ENCODE measurements around the gene SULF2. TPM values are rescaled to one million over a fixed set of nuclear protein-coding genes. Genes with fewer than 3 reads are reported as not detected.

Gene SULF2
- total and polyA plus RNA-seq, 2 experiments from 2014 or later: 49.0 to 66.6 TPM

- Histone ChIP-seq H3K27me3 (no peaks in the 10 kb centered on the region), H3K4me1 (ENCODE audit: insufficient read depth) (no peaks in the 10 kb centered on the region), H3K9me2 (replicated peaks; ENCODE audit: insufficient read depth) (no peaks in the 10 kb centered on the region), H3K4me2 (no peak overlapping the region), H3K79me2 (no peaks in the 10 kb centered on the region), H2AFZ (no peak overlapping the region), H4K20me1 (ENCODE audit: insufficient read depth, poor library complexity, severe bottlenecking) (no peaks in the 10 kb centered on the region), H3K36me3 (replicated peaks; ENCODE audit: insufficient read depth, low read depth) (no peaks in the 10 kb centered on the region), H3K27ac (no peak overlapping the region), H3K9me3 (ENCODE audit: low read depth) (no peaks in the 10 kb centered on the region), H3K4me3 (no peak overlapping the region)
- DNase-seq (ENCODE audit: low spot score): no peak
- WGBS (ENCODE audit: low lambda C conversion rate, missing lambda C conversion rate): 69% methylated on average over 22 of the region's 22 CpGs
- TF ChIP-seq EZH2 (IDR thresholded peaks at IDR 0.05; ENCODE audit: borderline replicate concordance) (no peak), EZH2phosphoT487 (IDR thresholded peaks at IDR 0.05; ENCODE audit: low read depth, severe bottlenecking, unreplicated experiment) (no peak), CTCF (IDR thresholded peaks at IDR 0.05; ENCODE audit: poor library complexity) (no peak)
Measured at GRCh38 chr20:47741669-47742608, 43.3 kb downstream of the SULF2 start.

GRCh38 chr20:47740862-47741184, 44.5 kb downstream of the SULF2 start:
- TF ChIP-seq CTCF (IDR thresholded peaks at IDR 0.05; ENCODE audit: poor library complexity) (no peak), EZH2phosphoT487 (IDR thresholded peaks at IDR 0.05; ENCODE audit: low read depth, severe bottlenecking, unreplicated experiment) (no peak), EZH2 (IDR thresholded peaks at IDR 0.05; ENCODE audit: borderline replicate concordance) (no peak)
- Histone ChIP-seq H3K4me1 (ENCODE audit: insufficient read depth) (no peaks in the 10 kb centered on the region), H3K9me3 (ENCODE audit: low read depth) (no peaks in the 10 kb centered on the region), H3K4me2 (no peak overlapping the region), H4K20me1 (ENCODE audit: insufficient read depth, poor library complexity, severe bottlenecking) (no peaks in the 10 kb centered on the region), H3K27ac (no peak overlapping the region), H3K36me3 (replicated peaks; ENCODE audit: insufficient read depth, low read depth) (no peaks in the 10 kb centered on the region), H3K27me3 (no peaks in the 10 kb centered on the region), H3K4me3 (no peak overlapping the region), H2AFZ (no peak overlapping the region), H3K9me2 (replicated peaks; ENCODE audit: insufficient read depth) (no peaks in the 10 kb centered on the region), H3K79me2 (no peaks in the 10 kb centered on the region)
- WGBS (ENCODE audit: low lambda C conversion rate, missing lambda C conversion rate): 77% methylated on average over 10 of the region's 11 CpGs
- DNase-seq (ENCODE audit: low spot score): no peak

GRCh38 chr20:47740121-47740861, 45.0 kb downstream of the SULF2 start:
- H3K9me3 ChIP-seq (ENCODE audit: low read depth): no peaks in the 10 kb centered on the region
- WGBS (ENCODE audit: low lambda C conversion rate, missing lambda C conversion rate): 91% methylated on average over 10 of the region's 10 CpGs
- H2AFZ ChIP-seq: no peak overlapping the region
- H3K4me2 ChIP-seq: no peak overlapping the region
- H3K4me3 ChIP-seq: no peak overlapping the region
- no peaks in the 10 kb centered on the region for H3K4me1 ChIP-seq (ENCODE audit: insufficient read depth)
- H3K27ac ChIP-seq: no peak overlapping the region
- TF ChIP-seq EZH2 (IDR thresholded peaks at IDR 0.05; ENCODE audit: borderline replicate concordance) (no peak), CTCF (IDR thresholded peaks at IDR 0.05; ENCODE audit: poor library complexity) (no peak), EZH2phosphoT487 (IDR thresholded peaks at IDR 0.05; ENCODE audit: low read depth, severe bottlenecking, unreplicated experiment) (no peak)
- H3K9me2 ChIP-seq (replicated peaks; ENCODE audit: insufficient read depth): no peaks in the 10 kb centered on the region
- no peaks in the 10 kb centered on the region for H3K79me2 ChIP-seq
- no peaks in the 10 kb centered on the region for H3K27me3 ChIP-seq
- no peaks in the 10 kb centered on the region for H4K20me1 ChIP-seq (ENCODE audit: insufficient read depth, poor library complexity, severe bottlenecking)
- H3K36me3 ChIP-seq (replicated peaks; ENCODE audit: insufficient read depth, low read depth): no peaks in the 10 kb centered on the region
- DNase-seq (ENCODE audit: low spot score): no peak

All from hepatocyte (in vitro differentiated cells).